Dermis microvascular lymphatic vessel endothelial cell (primary cell): ENCODE data around the gene TMEM63A. TPM values are rescaled to one million over a fixed set of nuclear protein-coding genes. Genes with fewer than 3 reads are reported as not detected.
"Not testable (repeated sequence)": the region's sequence is repeated elsewhere in the genome, so short reads cannot be mapped to it uniquely, and the experiment has no call there.

Experiments
- DNase-seq, 2 donors: peaks; one replicate each; pipeline versions ENCODE4 v3.0.0 to v3.0.0-alpha.2; 2010; ENCODE audit warnings: low read depth in 2 of 2
- total RNA-seq: library from RNA; depleted of rRNA; stranded (reverse); fragments of >200 nt; gene quantifications from 2 replicates; pipeline ENCODE4 v1.2.1, GENCODE V29; 2014

The TMEM63A gene
- total RNA-seq, 1 donor from 2014 or later: 3.6 TPM

DNA sequence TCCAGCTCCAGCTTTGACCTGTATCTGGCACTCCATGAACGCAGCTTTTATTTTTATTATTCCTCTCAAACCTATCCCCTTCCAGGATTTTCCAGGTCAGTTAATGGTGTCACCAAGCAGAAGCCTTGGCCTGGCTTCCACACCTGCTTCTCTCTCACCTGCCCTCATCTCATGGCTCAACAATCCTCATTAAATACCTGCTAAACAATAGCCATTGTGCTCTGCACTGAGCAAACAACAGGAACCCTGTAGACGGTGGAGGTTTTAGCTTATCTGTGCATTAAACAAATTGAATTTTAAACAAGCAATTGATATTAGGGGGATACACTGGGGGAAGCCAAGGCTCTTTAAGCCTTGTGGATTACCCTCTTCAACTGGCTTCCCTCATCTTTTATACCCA, 26.6 kb upstream of the TMEM63A start:
- no peak for DNase-seq

DNA sequence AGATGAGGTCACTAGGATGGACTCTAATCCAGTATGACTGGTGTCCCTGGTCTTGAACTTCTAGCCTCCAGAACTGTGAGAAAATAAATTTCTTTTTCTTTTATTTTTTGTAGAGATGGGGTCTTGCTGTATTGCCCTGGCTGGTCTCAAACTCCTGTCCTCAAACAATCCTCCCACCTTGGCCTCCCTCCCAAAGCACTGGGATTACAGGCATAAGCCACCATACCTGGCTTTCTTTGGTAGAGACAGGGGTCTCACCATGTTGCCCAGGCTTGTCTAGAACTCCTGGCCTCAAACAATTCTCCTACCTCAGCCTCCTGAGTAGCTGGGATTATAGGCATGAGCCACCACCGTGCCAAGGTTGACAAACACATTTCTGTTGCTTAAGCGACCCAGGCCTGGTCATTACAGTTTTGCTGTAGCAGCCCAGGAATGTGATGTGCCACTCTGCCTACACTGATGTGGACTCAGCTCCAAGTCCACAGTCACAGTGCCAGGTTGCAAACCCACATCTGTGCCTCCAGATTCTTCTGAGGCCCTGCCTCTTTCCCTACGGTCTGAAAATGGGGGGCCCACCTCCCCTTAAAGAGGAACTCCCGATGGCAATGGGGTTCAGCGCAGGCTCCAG, 25.9 kb upstream of the TMEM63A start:
- no peak for DNase-seq

DNA sequence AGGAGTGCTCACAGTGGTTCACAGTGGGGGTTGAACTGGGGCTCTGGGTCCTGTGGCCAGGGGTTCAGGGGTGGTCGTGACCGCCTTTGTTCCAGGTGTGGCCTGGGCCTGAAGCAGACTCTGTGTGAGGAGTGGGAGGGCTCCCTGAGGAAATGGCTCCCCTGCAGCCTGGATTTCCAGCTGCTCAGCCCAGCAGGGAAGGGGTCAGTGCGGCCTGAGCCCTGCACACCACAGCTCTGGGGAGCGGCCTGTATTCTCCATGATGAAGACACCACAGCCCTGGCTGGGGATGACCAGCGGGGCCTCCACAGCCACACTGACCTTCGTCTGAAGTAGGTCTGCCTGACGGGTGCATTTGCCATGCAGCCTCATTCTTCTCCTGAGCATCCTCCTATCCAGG, 25.2 kb upstream of the TMEM63A start:
- DNase-seq: no peak

DNA sequence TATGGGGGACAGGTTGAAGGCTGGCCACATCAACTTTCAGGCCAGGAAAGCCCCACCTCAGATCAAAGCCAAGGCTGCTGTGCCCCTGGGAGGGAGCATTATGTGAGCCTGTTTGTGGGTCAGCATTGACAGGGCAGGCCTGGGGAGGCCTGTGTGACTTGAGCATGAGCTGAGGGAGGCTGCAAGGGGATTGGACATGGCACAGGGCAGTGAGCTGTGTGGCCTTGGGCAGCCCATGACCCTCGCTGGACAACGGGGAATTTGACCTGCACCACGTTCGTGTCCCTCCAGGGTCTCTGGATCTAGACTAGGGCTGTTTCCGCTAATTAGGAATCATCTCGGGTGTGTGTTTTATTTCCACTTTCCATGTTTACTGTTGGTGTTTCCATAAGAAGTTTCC, 24.3 kb upstream of the TMEM63A start:
- no peak for DNase-seq

DNA sequence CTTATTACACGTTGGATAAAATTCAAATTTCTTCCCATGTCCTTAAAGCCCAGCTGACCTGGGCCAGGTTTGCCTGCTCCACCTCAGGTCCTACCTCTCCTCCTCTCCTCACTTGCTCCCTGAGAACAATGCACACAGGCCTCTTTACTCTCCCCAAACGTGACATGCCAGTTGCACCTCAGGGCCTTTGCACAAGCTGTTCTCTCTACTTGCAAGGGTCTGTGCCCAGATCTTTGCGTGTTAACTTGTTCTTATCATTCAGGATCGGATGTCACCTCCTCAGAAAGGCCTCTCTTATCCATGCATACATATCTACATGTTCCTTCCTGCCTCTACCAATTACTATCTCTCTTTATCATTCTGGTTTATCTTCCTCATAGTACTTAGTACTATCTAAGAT, 21.4 kb upstream of the TMEM63A start:
- no peak for DNase-seq

DNA sequence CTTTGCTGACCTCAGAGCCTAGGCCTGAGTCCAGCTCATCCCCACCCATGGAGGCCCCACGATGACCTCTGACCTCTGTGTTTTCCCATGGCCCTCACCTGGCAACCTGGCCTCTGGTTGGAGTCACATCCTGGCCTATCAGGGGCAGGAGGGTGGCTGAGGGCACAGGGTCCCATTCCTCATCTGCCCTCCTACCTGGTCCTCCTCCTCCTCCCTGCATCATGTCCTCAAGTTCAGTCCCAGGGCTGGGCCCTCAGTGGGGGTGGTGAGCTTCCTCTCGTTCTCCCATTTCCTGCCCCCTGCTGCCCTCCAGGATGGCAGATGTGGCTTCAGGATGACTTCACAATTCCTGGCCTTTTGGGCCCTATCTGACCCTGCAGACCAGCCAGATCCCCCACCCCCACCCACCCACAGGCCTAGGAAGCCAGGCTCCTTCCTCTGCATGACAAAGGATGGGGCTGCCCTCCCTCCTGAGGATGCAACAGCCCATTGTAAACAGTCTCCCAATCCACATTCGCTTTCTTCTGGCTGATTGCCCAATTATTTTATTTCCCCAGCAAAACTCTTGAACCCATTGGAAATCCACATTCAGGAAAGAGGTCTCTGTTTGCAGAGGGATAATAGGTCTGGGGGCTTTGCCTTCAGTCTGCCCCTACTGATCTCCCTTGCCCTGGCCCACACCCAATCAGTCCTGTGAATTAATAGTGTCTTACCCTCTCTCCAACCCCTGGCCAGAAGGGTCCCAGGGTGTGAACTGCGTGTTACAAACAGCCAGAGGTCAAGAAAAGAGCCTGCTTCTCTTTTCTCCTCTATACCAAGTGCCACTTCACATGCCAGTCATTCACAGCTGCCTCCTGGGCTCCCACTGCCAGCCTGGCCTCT, 17.1 kb upstream of the TMEM63A start:
- DNase-seq: no peak

DNA sequence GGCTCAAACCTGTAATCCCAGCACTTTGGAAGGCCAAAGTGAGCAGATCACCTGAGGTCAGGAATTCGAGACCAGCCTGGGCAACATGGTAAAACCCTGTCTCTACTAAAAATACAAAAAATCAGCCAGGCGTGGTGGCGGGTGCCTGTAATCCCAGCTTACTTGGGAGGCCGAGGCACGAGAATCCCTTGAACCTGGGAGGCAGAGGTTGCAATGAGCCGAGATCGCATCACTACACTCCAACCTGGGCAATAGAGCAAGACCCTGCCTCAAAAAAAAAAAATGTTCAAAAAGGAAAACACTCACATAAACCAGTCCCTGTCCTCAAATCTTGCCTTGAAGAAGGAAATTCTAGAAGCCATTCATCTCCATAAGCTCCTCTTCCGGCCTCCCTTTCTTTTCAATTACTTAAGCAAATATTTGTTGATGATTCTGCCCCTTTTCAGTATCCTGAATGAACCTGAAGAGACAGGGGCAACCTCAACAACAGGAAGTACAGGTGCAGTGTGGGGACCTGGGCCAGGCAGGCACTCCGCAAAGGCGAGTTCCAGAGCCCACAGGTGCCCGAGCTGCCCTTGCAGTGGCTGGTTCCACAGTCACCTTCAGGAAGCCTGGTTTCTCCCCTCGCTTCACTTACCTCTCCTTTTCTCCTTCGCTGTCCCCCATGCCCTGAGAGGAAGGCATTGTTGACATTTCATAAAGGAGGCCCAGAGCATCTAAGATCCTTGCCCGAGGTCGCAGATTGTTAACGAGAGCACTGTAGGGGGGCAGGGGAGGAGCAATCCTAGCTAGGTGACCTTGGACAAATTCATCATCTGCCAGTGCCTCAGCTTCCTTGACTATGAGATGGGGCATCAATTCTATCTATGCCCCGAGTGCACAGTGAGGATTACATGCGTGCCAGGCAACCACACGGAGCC, 15.7 kb upstream of the TMEM63A start:
- no peak for DNase-seq

DNA sequence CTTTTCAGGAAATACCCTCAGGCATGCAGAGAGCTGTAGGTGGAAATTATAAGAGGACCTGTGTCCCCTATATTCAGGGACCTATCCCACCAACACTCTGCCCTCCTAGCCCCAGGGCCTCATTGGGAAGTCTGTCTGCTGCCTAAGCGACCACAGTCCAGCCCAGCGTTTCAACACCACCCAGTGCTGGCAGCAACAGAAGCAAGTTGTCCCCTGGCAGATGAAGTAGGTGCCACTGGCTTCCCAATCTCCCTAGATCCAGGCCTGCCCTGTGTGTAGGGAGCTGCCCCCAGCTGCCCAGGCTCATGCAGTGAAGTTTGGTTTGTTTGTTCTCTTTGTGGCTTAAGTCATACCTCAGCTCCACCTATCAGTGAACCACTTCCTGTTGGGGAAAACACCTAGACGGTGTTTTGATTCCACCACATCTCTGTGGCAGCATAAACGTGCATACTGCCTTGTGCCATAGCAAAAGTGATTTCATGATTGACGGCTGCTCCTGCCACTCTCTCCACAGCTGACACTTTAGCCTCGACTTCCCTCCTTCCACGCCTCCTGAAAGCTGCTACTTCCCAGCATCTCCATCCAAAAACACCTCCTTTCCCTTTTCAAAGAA, 14.9 kb upstream of the TMEM63A start:
- peak in 1 of 2 donors; percentile 52 for DNase-seq

DNA sequence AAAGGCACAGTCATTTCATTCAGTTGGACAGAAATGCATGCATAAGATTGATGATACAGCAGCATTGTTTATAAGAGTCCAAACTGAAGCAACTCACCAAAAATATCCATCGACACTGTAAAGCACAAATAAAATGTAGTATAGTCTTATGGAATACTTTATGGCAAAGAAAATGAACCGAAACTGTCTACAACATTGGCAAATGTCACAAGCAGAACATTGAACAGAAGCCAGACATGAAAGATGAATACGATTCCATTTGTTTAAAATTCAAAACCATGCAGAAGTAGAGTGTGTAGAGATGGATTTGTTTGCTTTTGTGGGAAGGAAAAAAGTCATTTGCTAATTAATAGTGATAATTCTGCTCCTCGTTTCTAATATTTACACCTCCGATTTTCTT, 14.3 kb upstream of the TMEM63A start:
- DNase-seq: no peak

DNA sequence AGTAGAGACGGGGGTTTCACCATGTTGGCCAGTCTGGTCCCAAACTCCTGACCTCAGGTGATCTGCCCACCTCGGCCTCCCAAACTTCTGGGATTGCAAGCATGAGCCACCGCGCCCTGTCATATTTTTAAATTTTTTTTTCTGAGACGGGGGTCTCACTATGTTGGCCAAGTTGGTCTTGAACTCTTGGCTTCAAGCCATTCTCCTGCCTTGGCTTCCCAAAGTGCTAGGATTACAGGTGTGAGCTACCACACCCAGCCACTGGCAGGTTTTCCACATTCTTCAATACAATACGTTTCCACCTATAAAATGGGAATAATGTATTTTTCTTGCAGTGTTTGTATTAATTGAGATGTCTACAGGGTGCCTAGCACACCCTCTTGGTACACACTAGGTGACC, 10.1 kb upstream of the TMEM63A start:
- no peak for DNase-seq

DNA sequence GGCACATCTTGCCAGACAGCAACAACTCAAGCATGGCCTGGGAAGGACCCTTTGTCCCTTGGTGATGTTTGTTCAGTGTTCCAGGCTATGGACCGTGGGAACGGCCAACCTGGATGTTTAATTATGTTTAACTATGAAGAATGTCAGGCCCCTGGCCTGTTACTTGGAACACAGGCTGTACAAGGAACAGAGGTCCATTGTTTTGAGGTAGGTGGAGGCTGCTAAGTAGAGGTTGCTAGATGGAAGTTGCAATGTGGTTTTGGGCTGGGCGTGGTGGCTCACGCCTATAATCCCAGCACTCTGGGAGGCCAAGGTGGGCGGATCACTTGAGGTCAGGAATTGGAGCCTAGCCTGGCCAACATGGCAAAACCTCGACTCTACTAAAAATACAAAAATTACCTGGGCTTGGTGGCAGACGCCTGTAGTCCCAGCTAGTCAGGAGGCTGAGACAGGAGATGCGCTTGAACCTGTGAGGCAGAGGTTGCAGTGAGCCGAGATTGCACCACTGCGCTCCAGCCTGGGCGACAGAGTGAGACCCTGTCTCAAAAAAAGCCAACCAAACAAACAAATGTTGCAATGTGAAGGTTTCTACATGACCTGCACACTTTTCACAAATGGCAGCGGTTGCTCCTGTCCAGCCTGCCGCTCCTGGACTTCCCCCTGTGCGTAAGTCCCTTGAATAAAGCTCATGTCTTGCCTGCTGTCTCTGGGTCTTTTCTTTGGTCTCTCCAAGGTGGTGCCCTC, 9.2 kb upstream of the TMEM63A start:
- no peak for DNase-seq

DNA sequence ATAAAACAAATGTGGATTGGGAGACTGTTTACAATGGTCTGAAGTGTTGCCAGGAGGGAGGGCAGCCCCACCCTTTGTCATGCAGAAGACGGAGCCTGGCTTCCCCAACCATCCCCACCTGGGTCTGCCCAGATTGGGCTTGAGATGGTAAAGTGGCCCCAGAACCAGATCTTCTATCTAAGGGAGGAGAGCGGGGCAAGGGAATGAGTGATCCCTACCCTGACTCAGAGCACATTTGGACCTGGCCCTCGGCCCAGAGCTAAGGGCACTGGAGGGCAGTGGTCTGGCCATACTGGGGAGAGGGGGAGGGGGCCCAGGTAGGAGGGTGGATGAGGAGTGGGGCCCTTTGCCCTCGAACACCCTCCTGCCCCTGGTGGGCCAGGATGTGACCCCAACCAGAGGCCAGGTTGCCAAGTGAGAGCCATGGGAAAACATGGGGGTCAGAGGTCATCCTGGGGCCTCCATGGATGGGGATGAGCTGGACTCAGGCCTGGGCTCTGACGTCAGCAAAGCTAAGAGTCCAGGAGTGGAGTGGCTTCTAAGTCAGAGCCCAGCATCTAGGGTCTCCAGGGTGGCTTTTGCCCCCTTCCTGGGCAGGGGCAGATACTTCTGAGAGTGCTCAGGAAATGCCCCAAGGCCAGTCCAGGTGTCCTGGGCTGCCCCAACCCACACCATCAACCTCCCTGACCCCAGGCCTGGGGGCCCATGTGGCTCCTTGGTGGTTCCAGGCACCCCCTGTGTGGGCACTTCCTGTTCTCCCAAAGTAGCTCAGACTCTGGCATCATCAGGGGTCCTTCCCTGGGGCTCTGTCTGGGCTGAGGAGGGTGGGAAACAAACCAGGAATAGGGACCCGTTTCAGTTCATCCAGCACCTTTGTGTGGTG, 8.4 kb upstream of the TMEM63A start:
- no peak for DNase-seq

DNA sequence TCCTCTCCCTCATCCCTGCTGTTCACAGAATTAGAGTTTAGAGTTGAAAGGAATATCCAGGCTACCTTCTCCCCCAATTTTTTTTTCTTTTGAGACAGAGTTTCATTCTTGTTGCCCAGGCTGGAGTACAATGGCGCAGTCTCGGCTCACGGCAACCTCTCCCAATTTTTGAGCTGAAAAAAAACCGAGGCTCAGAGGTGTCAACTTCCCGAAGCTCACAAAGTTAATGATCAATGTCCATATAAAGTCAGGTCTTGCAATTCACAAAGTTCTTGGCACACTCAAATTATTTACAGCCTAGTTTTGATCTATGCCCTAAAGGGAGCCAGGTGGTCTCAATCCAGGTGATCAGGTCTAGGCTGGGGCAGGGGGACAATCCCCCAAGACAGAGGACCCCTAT, 7.6 kb upstream of the TMEM63A start:
- no peak for DNase-seq

DNA sequence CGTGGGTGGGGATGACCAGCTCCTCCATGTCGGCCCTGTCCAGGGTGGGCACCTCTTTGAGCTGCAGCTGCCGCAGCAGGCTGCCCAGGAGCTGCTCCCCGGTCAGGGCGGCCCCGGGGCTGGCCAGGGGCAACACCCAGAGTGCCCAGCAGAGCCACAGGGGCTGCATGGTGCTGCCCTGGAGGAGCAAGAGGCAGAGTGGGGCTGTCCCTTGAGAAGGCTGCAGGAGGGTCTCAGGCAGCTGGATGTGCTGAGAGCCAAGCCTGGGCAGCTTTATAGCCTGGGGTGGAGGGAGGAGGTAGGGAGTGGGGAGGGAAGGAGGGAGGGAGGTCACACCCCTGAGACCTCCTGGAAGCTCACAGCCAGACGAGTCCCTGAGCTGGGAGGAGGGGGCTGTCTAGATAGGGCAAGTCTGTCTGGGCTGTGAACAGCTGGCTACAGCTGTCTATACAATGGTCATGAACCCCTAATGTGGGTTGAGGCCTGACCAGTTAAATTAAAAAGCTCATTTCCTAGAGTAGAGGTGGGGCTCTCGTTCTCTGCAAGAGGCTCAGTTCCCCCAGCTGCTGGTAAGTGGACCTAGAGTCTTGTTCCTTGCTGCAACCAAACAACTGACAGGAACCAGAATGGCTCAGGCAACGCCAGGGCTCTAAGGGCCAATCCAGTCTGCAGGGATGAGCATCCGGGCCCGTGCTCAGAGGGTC, 6.9 kb upstream of the TMEM63A start, which contains the start of gene LEFTY1:
Gene LEFTY1, minus strand, starts transcription at position 249 of the 704 bp plus-strand sequence. Its CDS starts 80 bp downstream, at position 169.
- no peak for DNase-seq

DNA sequence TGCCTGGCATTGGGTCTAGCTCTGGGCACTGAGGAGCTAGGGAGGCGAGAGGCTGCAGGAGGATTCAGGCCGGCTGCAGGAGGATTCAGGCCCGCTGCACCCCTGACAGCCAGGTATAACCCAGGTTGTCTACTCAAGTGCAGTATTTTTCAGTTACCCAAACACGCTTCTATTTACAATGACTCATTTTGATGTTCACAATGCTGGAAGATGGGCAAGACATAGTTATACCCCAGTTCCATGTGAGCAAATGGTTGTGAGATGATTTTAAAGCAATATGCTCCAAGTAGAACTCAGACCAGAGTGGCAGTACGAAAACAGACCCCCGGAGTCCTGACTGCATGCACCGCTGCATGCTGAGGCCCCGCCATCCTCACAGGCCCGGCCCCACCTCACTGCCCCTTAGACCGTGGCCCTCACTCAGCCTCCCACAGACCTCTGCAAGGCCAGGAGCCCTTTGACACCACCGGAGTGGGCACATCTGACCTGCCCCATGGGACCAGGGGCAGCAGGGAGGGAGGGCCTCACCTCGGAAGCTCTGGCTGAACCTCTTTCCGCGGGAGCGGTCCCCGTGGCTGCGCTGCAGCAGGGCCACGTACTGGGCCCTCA, 6.2 kb upstream of the TMEM63A start:
- no peak for DNase-seq

DNA sequence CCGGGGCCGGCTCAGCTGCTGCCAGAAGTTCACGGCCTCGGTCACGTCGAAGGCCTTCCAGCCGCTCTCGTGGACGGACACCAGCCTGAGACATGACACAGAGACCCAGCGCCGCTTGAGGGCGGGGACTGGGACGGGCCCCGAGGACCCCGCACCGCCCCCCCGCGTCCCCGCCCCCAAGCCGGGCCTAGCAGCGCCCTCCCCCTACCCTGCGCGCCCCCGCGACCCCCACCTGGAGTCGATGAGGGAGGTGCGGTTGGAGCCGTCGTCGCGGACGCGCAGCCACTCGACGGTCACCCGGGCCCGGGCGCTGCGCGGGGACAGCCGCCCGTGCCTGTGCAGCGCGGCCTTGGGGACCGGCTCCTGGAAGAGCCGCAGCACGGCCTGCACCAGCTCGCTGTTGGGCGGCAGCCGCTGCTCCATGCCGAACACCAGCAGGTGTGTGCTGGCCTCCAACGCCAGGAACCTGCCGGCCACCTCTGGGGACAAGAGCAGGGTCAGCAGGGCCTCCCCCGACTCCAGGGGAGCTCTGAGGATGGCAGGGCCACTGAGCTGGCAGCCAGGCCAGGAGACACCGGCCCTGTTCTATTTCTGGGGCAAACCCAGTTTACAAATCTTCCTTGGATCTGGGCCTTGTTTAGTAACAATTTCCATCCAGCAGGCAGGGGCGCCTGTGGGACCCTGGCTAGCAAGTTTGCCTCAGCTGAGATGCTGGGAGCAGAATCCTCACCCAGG, 5.5 kb upstream of the TMEM63A start:
- not testable (repeated sequence) for DNase-seq

DNA sequence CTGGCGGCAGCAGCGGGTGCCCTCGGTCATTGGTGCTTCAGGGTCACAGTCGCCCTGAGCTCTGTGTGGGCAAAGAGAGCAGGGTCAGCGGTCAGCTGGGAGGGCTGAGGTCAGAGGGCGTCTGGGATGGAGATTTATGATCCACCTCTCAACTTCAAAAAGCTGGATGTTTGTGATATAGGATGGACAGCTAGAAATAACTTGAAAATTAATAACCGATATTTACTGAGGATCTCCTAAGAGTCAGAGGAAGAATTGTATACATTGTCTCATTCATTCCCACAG, 4.8 kb upstream of the TMEM63A start:
- no peak for DNase-seq
